H1 (cell line): ENCODE results near the gene TLCD3B. TPM values are rescaled to one million over a fixed set of nuclear protein-coding genes. Genes with fewer than 3 reads are reported as not detected.
A peak's percentile ranks its signal among the peaks of the same experiment; 100 is the strongest.

Experiments used
- CTCF ChIA-PET: fragments of 300-600 bp; sonication (Branson Sonifier 250); formaldehyde crosslinking; loops from one replicate; lab custom pipeline; 2021; ENCODE audit not compliant: partially characterized antibody; lab: Charles Lee
- POLR2A ChIA-PET: fragments of 300-600 bp; sonication (Branson Sonifier 250); formaldehyde crosslinking; loops from one replicate; lab custom pipeline; 2021; ENCODE audit warnings: inconsistent platforms; ENCODE audit not compliant: partially characterized antibody; lab: Charles Lee
- DNase-seq, 2 experiments: peaks; one replicate each; pipeline versions ENCODE4 v3.0.0 to v3.0.0-alpha.2; 2010 to 2022; ENCODE audit warnings: low spot score in 2 of 2, low read depth in 1 of 2, mixed read lengths in 1 of 2
- FAIRE-seq: peaks from 2 replicates; lab custom pipeline; 2011; peaks lifted over from hg19 to GRCh38; lab: Jason Lieb, UNC
- H2AFZ ChIP-seq: 2 replicates; pipeline ENCODE4 v1.8.1; 2012; ENCODE audit warnings: low read length, inconsistent platforms
- H2AK5ac ChIP-seq: 2 replicates; pipeline ENCODE4 v1.6.1; 2013; ENCODE audit warnings: low read depth, low read length
- H2BK120ac ChIP-seq: replicated peaks from 2 replicates; pipeline ENCODE3; 2013; ENCODE audit warnings: low read depth, low read length, inconsistent platforms
- H2BK12ac ChIP-seq: 2 replicates; pipeline ENCODE4 v1.6.1; 2013; ENCODE audit warnings: low read depth, low read length
- H2BK15ac ChIP-seq: 2 replicates; pipeline ENCODE4 v1.6.1; 2013; ENCODE audit warnings: low read length
- H2BK20ac ChIP-seq: 2 replicates; pipeline ENCODE4 v1.6.1; 2013; ENCODE audit warnings: low read length
- H2BK5ac ChIP-seq: 2 replicates; pipeline ENCODE4 v1.6.1; 2013; ENCODE audit warnings: low read depth, low read length
- H3K14ac ChIP-seq: 2 replicates; pipeline ENCODE4 v1.6.1; 2013; ENCODE audit warnings: inconsistent platforms; ENCODE audit not compliant: insufficient read length
- H3K18ac ChIP-seq: 2 replicates; pipeline ENCODE4 v1.6.1; 2013; ENCODE audit warnings: low read length; ENCODE audit errors: extremely low read depth
- H3K23ac ChIP-seq: 2 replicates; pipeline ENCODE4 v1.6.1; 2013; ENCODE audit warnings: inconsistent platforms; ENCODE audit not compliant: insufficient read length
- H3K23me2 ChIP-seq: 2 replicates; pipeline ENCODE4 v1.6.1; 2013; ENCODE audit warnings: low read depth, low read length
- H3K27ac ChIP-seq: 2 replicates; pipeline ENCODE4 v1.6.1; 2011; ENCODE audit warnings: low read depth, low read length, inconsistent platforms
- H3K27me3 ChIP-seq, 4 experiments: replicated peaks in 1 of 4; 1 replicate in 1 of 4; 2 replicates in 3 of 4; pipeline versions ENCODE4 v1.6.1 to v1.8.1; 2011 to 2013; ENCODE audit warnings: low read length in 3 of 4, mild to moderate bottlenecking in 3 of 4, inconsistent platforms in 2 of 4, mixed read lengths in 2 of 4, moderate library complexity in 1 of 4; ENCODE audit not compliant: control insufficient read depth in 3 of 4, insufficient read depth in 3 of 4; ENCODE audit errors: extremely low read depth in 1 of 4
- H3K36me3 ChIP-seq, 4 experiments: 2 replicates each; pipeline versions ENCODE4 v1.6.1 to v1.8.1; 2011 to 2013; ENCODE audit warnings: mild to moderate bottlenecking in 4 of 4, low read length in 3 of 4, moderate library complexity in 2 of 4, control low read depth in 1 of 4, inconsistent platforms in 1 of 4; ENCODE audit not compliant: insufficient read depth in 4 of 4, control insufficient read depth in 2 of 4
- H3K4ac ChIP-seq: replicated peaks from 2 replicates; pipeline ENCODE3; 2013; ENCODE audit warnings: low read length, low read depth, mixed read lengths, inconsistent platforms; ENCODE audit not compliant: insufficient read length
- H3K4me1 ChIP-seq, 4 experiments: replicated peaks in 1 of 4; 1 replicate in 1 of 4; 2 replicates in 3 of 4; pipeline versions ENCODE4 v1.6.1 to v1.8.1; 2011 to 2013; ENCODE audit warnings: low read length in 3 of 4, inconsistent platforms in 2 of 4, mixed read lengths in 1 of 4; ENCODE audit not compliant: insufficient read depth in 4 of 4, control insufficient read depth in 3 of 4
- H3K4me2 ChIP-seq, 2 experiments: 2 replicates each; pipeline versions ENCODE4 v1.6.1 to v1.8.1; 2011 to 2013; ENCODE audit warnings: low read depth in 2 of 2, low read length in 2 of 2, control low read depth in 1 of 2, inconsistent platforms in 1 of 2, mild to moderate bottlenecking in 1 of 2; ENCODE audit not compliant: insufficient read depth in 1 of 2
- H3K4me3 ChIP-seq, 4 experiments: fragments of 200-600, 300-600 bp in 1 of 4; sonication (generic), shearing (Covaris generic), sonication (Bioruptor Twin) in 1 of 4; 2 replicates each; pipeline versions ENCODE4 v1.5.1 to v1.8.1; 2011 to 2016; ENCODE audit warnings: low read length in 4 of 4, low read depth in 3 of 4, control low read depth in 2 of 4, inconsistent platforms in 2 of 4, mild to moderate bottlenecking in 2 of 4, mixed read lengths in 1 of 4, moderate library complexity in 1 of 4; ENCODE audit not compliant: insufficient read depth in 2 of 4; ENCODE audit errors: extremely low read depth in 1 of 4
- H3K56ac ChIP-seq: replicated peaks from 2 replicates; pipeline ENCODE3; 2013; ENCODE audit warnings: low read depth, mild to moderate bottlenecking, mixed read lengths, low read length, inconsistent platforms; ENCODE audit not compliant: insufficient read length
- H3K79me1 ChIP-seq: 2 replicates; pipeline ENCODE4 v1.6.1; 2013; ENCODE audit warnings: low read depth, low read length, control low read depth
- H3K79me2 ChIP-seq, 2 experiments: 2 replicates each; pipeline versions ENCODE4 v1.6.1 to v1.8.1; 2012 to 2013; ENCODE audit warnings: low read length in 2 of 2, mild to moderate bottlenecking in 2 of 2, inconsistent platforms in 1 of 2; ENCODE audit not compliant: insufficient read depth in 2 of 2, control insufficient read depth in 1 of 2
- H3K9ac ChIP-seq, 4 experiments: replicated peaks in 1 of 4; 1 replicate in 1 of 4; 2 replicates in 3 of 4; pipeline versions ENCODE4 v1.6.1 to v1.8.1; 2011 to 2013; ENCODE audit warnings: low read depth in 3 of 4, low read length in 3 of 4, control low read depth in 2 of 4, mild to moderate bottlenecking in 2 of 4, moderate library complexity in 2 of 4, inconsistent platforms in 1 of 4; ENCODE audit errors: extremely low read depth in 1 of 4
- H3K9me3 ChIP-seq, 2 experiments: 2 replicates each; pipeline versions ENCODE4 v1.6.1 to v1.8.1; 2012 to 2013; ENCODE audit warnings: mild to moderate bottlenecking in 2 of 2, moderate library complexity in 2 of 2, control low read depth in 1 of 2, inconsistent platforms in 1 of 2, low read depth in 1 of 2, low read length in 1 of 2, mixed read lengths in 1 of 2; ENCODE audit not compliant: insufficient read depth in 2 of 2
- H4K20me1 ChIP-seq, 2 experiments: replicated peaks in 1 of 2; 2 replicates each; pipeline versions ENCODE3 to v1.8.1; 2011 to 2013; ENCODE audit warnings: inconsistent platforms in 2 of 2, low read length in 2 of 2, mild to moderate bottlenecking in 1 of 2; ENCODE audit not compliant: insufficient read depth in 2 of 2, control insufficient read depth in 1 of 2
- H4K5ac ChIP-seq: 2 replicates; pipeline ENCODE4 v1.6.1; 2013; ENCODE audit warnings: low read length, low read depth, mixed read lengths, inconsistent platforms; ENCODE audit not compliant: insufficient read length
- H4K8ac ChIP-seq: 2 replicates; pipeline ENCODE4 v1.8.0; 2013; ENCODE audit warnings: mild to moderate bottlenecking, moderate library complexity, low read length, inconsistent platforms; ENCODE audit not compliant: insufficient read depth; ENCODE audit errors: extremely low read depth
- H4K91ac ChIP-seq: replicated peaks from 2 replicates; pipeline ENCODE3; 2013; ENCODE audit warnings: low read length, mixed read lengths, inconsistent platforms; ENCODE audit not compliant: insufficient read length
- HDAC2 ChIP-seq, 2 experiments: fragments of 300-600 bp in 1 of 2; sonication (generic) in 1 of 2; IDR thresholded peaks; 2 replicates each; pipeline ENCODE4 v1.6.1; 2011 to 2012; ENCODE audit warnings: low read depth in 2 of 2, low read length in 2 of 2, mild to moderate bottlenecking in 2 of 2, moderate library complexity in 2 of 2, borderline replicate concordance in 1 of 2, inconsistent platforms in 1 of 2
- POU5F1 ChIP-seq: IDR thresholded peaks from 2 replicates; pipeline ENCODE4 v1.6.1; 2011; ENCODE audit warnings: low read depth, mild to moderate bottlenecking, low read length, moderate library complexity
- SIN3A ChIP-seq, 2 experiments: IDR thresholded peaks in 1 of 2; conservative IDR thresholded peaks in 1 of 2; 2 replicates each; pipeline ENCODE4 v1.6.1; 2011 to 2012; ENCODE audit warnings: low read length in 2 of 2, improper control_type of control experiment in 1 of 2, low read depth in 1 of 2, mild to moderate bottlenecking in 1 of 2
- ZNF274 ChIP-seq: IDR thresholded peaks from 2 replicates; pipeline ENCODE4 v1.7.0; 2012; ENCODE audit warnings: low read length, borderline replicate concordance; ENCODE audit errors: extremely low read depth
- WGBS, 2 experiments: shearing (Covaris generic) in 1 of 2; methylation state at CpG; one replicate each; pipeline versions ENCODE4 v1.1.6 to v1.1.7; 2013 to 2015; ENCODE audit warnings: low lambda C conversion rate in 2 of 2, mixed read lengths in 2 of 2, inconsistent platforms in 1 of 2, low coverage in 1 of 2, missing lambda C conversion rate in 1 of 2; ENCODE audit not compliant: insufficient replicate concordance in 2 of 2, insufficient coverage in 1 of 2, insufficient read length in 1 of 2; ENCODE audit errors: extremely low coverage in 1 of 2, missing lambda C conversion rate in 1 of 2; 5-methylcytosine and 5-hydroxymethylcytosine counted together
- polyA plus RNA-seq, 7 experiments: library from polyadenylated mRNA; depleted of rRNA in 3 of 7; stranded (reverse) in 5 of 7; unstranded in 2 of 7; fragments of >200 nt in 5 of 7; fragments of 200-250 nt in 2 of 7; gene quantifications; 1 replicate in 5 of 7; 2 replicates in 1 of 7; 4 replicates in 1 of 7; pipeline versions ENCODE4 v1.2.1 to v1.2.3, GENCODE V29; 2011 to 2013; ENCODE audit warnings: missing spikeins in 2 of 7, mixed read lengths in 2 of 7
- total RNA-seq: library from RNA; stranded (reverse); fragmentation: NEBNext Ultra II Directional; extraction: Animal tissue kit (Norgen Biotek cat#: 25700); gene quantifications from 2 replicates; pipeline ENCODE4 v1.2.1, GENCODE V29; 2021

Gene TLCD3B
- total and polyA plus RNA-seq, 2 of the 8 experiments (the other 6 are each of a cell fraction or from before 2014, with no cell fraction given) = 15.2 to 26.9 TPM

DNA sequence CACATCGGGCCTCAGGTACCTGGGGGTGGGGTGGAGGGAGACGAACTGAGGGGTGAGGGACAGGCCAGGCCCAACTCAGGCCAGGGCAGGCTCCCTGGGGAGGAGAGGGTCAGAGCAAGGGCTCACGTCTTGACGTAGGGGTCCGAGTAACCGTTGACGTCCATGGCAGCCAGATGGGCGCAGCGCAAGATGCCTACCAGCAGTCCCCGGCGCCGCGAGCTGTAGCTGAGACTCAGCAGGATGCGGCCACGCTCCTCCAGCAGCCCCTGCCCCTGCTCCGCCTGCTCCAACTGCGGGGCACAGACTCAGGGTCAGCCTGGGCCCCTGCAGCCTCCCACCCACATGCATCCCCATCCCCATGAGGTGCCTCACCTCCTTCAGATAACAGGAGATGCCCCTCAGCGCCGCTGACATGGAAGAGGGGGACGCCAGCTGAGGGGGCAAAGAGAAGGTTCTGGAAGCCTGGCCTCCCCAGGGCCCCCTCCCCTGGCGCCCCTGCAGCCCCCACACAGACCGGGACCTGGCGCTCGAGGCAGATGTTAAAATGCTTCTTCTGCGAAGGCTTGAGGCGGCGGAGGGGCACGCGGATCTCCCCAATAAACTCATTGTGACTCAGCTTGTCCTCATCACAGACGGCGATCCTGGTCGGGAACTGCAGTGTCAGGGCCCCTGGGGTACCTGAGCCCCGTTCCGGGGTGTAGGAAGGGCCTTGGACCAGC is 24.3 kb downstream of the TLCD3B start:
- H2BK20ac ChIP-seq = no peak overlapping the region
- no peak overlapping the region for H2BK120ac ChIP-seq
- H3K27ac ChIP-seq = no peak overlapping the region
- peak overlapping the region; percentile 74 for H4K8ac ChIP-seq
- no peak overlapping the region for H3K56ac ChIP-seq
- H3K23me2 ChIP-seq = peaks cover 12% of the 10 kb centered on the region; the same call in 1 of the 2 replicates
- ChIA-PET POLR2A (interaction anchor here (0.7 to 4.9 kb wide), 13 partner anchors 8 to 198 kb away, joined by 3 to 34 read pairs (median 4); partner anchors contain the start of genes C16orf92, HIRIP3, INO80E and KCTD13), CTCF (interaction anchor here (0.6 to 3.2 kb wide), 9 partner anchors 8 to 306 kb away, joined by 3 to 10 read pairs (median 7); partner anchors contain the start of genes INO80E and TBX6)
- no peaks in the 10 kb centered on the region for H3K79me1 ChIP-seq
- no peaks in the 10 kb centered on the region for H3K9me3 ChIP-seq
- no peak for DNase-seq
- no peak overlapping the region for H3K4me3 ChIP-seq
- no peak overlapping the region for H2AFZ ChIP-seq
- peaks cover 3 to 7% of the 10 kb centered on the region in 2 experiments for H4K20me1 ChIP-seq
- H3K4me1 ChIP-seq = peaks cover 0 to 21% (median 11%) of the 10 kb centered on the region in 4 experiments; a peak in 6 of 7 replicates
- H3K36me3 ChIP-seq = peaks cover 0 to 10% (median 5%) of the 10 kb centered on the region in 4 experiments; a peak in 5 of 8 replicates
- no peak overlapping the region for H3K4me2 ChIP-seq
- no peak overlapping the region for H3K23ac ChIP-seq
- no peak overlapping the region for H3K14ac ChIP-seq
- no peak overlapping the region for H2AK5ac ChIP-seq
- 98% methylated on average over 27 of the region's 34 CpGs; no CpG with 5 or more reads in 1 of the 2 experiments for WGBS, 2 experiments
- H3K18ac ChIP-seq = no peak overlapping the region
- no peak overlapping the region for H2BK5ac ChIP-seq
- H4K5ac ChIP-seq = no peak overlapping the region
- H3K9ac ChIP-seq = no peak overlapping the region
- no peak for TF ChIP-seq HDAC2 (IDR thresholded peaks at IDR 0.05; ENCODE audit: borderline replicate concordance in 1 of 2, low read depth in 2 of 2, low read length in 2 of 2)
- TF ChIP-seq SIN3A (conservative IDR thresholded peaks at IDR 0.05 in 1 of 2, IDR thresholded peaks at IDR 0.05 in 1 of 2; ENCODE audit: low read depth in 1 of 2, low read length in 2 of 2) = no peak
- TF ChIP-seq ZNF274 = no peak
- no peak for TF ChIP-seq POU5F1
- TF ChIP-seq, all 59 proteins: peak for 0
- no peak overlapping the region for H4K91ac ChIP-seq
- no peaks in the 10 kb centered on the region for H3K79me2 ChIP-seq
- no peak for FAIRE-seq
- peaks cover 0 to 17% (median 10%) of the 10 kb centered on the region in 4 experiments; a peak in 4 of 7 replicates for H3K27me3 ChIP-seq
- H2BK15ac ChIP-seq = no peak overlapping the region
- H2BK12ac ChIP-seq = no peak overlapping the region
- no peak overlapping the region for H3K4ac ChIP-seq
